GM21723 (cell line): Measurements from ENCODE around the gene RAD51B.

Source experiments
- ATAC-seq: cut with Tn5 transposase; IDR thresholded peaks from one replicate; pipeline ENCODE4 v1.9.1; 2021; ENCODE audit warnings: mild to moderate bottlenecking, moderate library complexity; ENCODE audit not compliant: unreplicated experiment

Gene RAD51B

DNA sequence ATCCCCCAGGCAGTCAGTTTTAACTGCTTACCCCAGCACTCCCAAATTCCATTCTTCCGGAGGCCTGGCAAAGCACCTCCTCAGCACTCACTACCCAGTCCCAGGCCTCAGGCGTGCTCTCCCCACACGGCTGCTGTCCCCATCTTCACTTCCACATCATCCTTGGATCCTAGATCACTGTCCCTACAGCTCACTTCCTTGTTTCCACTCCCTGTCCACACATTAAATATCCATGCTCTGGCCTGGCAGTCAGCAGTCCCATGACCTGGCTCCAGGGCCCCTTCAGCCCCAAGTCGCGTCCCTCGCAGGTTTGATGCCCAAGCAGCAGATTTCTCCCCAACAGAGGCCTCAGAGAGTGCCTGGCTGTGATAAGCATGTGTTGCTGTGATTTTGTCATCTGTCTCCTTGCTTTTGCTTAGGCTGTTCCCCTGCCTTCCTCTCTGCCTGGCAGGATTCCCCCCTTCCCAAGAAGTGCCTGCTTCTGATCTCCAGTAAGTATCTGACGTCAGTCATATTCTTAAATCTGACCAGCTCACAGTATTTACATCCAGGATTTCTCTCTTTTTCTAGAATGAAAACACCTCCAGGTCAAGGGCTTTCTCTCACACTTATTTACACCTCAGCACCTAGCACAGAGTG is 731.6 kb downstream of the RAD51B start:
- ATAC-seq: no peak

DNA sequence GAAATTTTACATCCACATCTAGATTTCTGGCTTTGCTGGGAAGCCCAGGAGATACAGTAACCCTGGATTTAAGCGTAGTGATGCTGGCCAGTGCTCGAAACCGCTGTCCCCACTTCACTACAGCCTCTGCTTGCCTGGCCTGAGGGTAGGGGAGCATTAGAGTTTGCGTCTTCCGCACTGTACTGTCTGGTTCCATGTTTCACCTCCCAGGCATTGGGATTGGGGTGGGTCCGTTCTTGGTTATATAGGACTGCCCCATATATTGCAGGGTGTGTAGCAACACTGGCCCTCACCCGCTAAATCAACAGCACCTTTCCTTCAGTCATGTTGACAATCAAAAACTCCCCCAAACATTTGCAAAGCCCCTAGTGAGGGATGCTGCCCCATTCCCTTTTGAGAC is 732.5 kb downstream of the RAD51B start:
- ATAC-seq: no peak

DNA sequence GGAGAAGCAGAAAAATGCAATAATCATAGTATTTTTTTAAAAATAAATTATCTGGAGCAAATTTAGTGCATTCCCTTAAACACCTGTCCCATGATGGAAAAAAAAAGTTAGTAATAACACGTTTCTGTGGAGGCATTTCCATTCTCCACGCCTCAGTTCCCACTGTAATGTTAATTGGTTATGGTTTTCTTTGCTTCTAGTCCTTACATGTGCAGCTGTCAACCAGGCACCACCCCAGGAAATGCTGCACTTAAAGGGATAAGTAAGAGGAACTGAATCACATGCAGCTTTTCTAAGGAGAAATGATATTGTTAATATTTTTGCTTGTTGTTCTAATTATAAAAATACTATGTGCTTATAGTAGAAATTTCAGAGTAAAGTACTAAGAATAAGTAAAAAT is 733.0 kb downstream of the RAD51B start:
- ATAC-seq: no peak

DNA sequence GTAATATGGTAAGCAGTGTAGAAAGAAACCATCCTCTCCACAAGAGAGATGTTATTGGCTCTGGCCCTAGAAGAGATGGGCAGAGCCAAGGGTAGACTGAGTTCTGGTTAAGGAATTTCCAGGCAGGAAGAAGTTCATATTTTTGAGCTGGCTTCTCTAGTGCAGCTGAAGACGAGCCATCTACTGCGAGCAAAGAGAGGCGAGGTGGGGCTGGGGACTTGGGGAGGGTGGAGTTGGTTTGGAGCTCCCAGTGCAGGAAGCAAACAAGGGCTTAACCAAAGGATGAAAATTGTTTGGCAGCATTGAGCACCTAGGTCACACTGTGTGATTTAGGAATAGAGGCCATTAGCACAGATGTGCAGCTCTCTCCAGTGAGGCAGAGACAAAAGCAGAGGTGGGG is 733.7 kb downstream of the RAD51B start:
- ATAC-seq: no peak

DNA sequence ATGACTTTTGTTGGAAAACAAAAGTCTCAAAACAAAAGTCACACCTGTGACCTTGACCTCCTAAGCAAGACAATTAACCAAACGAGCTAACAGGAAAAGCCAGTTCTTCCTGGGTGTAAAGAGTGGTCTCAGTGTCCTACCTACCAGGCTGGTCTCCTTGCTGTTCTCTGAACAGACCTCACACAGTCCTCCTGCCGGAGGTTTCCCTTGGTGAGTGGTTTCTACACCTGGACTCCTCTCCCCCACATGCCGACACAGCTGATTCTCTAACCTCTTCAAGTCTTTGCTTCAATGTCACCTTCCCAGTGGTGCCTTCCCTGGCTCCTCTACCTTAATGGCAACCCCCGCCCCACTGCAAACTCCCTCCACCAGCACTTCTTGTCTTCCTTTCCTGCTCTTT is 734.7 kb downstream of the RAD51B start:
- ATAC-seq: no peak

DNA sequence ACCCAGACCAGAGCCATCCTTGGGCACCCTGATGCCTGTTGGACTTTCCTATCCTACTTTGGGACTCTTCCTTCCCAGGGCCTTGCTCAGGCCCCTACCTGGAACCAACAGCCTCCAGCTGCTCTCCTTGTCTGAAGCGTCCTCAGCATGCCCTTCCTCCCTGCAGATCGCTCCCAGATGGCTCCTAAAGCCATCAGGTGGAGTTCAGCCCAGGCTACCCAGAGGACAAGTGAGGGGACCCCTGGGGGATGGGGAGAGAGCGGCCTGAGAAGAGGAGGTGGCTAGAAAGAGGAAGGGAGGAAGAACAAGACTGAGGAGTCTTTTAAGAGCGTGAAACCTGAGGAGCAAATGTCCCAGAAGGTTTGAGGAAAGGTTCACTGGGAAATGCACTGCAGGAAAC is 736.7 kb downstream of the RAD51B start:
- ATAC-seq: no peak

DNA sequence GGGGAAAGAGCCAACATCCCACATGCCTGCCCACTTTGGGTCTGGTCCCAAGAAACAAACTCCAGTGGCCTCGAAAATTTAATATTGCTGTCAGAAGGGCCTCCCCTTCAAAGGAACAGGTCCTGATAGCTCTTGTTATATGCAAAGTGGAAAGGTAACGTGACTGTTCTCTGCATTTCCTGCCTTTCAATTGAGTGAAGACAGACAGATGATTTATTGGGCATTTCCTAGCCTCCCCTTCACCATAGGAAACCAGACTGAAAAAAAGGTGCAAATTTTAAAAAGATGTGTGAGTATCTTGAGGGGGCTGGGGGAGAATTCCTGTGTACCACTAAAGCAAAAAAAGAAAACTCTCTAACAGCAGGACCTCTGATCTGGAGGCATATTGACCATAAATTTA is 738.1 kb downstream of the RAD51B start:
- ATAC-seq: no peak

DNA sequence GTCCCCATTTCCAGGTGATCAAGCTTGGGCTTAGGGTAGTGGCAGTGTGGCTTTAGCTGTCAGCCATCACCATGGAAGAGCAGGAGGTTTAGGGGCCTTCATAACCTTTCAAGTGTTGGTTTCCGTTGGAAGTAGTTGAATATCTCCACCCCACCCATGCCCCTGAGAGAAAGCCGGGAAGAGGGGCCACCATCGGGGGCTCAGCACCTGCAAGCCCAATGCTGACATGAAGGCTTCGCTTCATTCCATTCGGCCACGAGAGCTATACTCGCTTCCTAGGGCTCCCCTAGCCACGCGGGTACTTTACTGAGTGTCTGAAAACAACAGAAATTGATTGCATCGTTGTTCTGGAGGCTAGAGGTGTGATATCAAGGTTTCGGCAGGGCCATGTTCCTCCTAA is 738.5 kb downstream of the RAD51B start:
- ATAC-seq: no peak

DNA sequence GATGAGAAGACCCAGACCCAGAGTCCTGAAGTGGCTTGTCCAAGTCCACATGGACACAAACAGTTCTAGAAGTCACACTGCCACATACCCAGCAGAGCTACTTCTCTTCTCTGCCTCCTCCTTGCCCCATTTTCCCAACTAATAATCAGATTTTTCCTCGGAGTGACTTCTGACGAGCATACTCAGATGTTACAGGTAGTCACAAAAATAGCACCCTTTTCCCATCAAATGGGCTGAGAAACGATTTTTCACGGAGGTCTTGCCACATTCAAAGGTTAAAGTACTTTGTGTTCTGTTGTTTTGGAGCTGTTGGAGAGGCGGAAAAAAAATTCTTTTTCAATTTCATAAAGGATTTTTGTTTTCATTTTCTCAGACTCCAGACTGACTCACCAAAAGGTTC is 740.4 kb downstream of the RAD51B start:
- no peak for ATAC-seq

DNA sequence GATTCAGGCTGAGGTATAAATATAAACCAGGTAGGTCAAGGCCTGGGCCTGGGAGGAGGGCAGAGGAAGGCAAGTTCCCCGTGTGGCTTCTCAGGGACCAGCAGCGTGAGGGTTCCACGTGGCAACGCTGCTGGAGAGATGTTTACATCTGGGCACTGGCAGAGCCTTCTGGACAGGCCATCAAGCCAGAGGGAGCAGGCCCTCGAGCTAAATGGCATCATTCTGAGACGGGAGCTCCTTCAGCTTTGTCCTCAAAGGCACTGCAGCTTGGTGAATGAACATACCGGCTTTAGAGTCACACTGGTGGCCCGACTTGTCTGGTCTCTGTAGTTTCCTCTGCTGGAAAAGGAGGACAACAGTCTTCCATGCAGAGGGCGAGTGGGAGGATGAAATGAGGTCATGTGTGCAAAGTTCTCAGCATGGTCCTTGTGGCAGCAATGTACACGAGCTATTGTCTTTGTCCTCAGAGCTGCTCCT is 742.0 kb downstream of the RAD51B start:
- ATAC-seq: no peak

DNA sequence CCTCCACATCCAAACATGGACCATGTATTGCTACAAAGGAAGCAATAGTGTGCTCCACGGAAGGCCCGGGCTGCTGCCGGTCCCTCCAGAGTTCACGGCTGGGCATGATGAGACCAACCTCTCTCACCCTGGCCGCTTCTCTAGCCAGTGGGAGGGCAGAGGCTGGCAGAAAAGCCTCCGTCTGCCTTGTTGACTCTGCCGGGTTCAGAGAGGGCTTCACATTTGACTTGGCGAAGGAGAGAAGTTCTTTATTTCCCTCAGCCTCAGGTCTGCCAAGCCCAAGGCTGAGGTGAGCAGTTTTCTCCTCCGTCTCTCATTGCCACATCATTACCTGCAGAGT is 743.3 kb downstream of the RAD51B start:
- no peak for ATAC-seq

DNA sequence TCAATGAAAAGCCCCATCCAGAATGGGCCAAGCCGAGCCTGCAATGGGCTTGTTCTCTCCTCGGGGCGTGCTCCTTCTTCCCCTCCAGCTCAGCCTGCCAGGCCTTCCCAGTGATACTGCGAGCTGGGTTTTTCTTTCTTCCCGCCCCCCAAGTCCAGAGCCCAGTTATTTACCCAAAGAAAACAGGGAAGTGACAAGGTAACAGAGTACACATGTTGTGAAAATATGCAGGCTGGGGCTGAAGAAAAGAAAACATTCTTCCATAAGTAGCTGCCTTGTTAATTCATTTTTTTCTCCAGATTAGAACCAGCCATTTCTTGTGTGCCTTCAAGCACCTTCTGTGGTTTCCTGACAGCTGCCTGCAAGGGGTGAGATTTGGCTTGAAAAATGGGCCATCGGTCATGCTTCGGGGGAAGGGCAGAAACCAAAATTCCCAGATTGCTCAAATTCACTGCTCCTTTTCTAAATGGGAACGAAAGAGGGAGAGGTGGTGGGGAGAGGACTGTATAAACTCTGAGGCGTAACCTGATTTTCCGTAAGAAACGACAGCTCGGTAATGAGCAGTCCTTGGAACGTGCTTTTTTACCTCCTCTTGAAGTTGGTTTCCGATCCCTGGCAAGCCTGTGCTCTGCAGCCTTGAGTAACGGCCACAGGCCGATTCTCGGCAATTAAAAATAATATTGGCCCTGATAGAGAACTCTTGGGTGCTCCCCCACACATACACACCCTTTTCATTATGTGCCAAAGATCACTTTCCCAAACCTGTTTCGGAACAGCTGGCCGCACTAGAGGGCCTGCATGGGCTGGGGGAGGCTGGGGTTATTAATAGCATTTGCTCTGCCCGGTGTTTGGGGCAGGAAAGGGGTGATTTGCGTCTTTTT is 743.9 kb downstream of the RAD51B start:
- ATAC-seq: no peak

DNA sequence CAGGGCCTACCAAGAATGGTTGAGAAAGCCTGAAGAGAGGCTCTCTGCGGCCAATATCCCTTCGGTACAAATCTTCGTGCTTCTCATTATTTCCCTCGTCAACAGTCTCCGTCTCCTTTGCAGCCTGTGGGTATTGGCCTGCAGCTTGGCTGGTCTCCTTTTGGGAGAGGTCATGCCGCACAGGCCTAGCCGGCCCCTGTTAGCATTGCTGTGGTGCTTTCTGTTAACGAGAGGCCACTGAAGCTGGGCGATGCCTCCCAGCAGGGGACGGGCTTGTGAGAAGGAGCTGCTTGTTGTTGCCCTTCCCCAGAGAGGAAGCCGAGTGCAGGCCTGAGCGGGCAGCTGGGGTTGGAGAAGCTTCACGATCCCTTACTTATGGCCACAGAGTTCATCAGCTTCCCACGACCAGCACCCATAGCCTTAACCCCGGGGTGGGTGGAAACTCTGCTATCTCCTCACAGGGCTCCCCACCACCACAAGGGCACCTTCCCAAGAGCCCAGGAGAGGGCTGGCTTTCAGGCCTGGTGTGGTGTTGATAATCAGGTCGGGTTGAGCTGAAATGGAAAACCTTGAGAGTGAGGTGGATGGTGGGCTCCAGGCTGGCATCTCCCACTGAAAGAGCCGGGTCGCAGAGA is 744.7 kb downstream of the RAD51B start:
- ATAC-seq: no peak

DNA sequence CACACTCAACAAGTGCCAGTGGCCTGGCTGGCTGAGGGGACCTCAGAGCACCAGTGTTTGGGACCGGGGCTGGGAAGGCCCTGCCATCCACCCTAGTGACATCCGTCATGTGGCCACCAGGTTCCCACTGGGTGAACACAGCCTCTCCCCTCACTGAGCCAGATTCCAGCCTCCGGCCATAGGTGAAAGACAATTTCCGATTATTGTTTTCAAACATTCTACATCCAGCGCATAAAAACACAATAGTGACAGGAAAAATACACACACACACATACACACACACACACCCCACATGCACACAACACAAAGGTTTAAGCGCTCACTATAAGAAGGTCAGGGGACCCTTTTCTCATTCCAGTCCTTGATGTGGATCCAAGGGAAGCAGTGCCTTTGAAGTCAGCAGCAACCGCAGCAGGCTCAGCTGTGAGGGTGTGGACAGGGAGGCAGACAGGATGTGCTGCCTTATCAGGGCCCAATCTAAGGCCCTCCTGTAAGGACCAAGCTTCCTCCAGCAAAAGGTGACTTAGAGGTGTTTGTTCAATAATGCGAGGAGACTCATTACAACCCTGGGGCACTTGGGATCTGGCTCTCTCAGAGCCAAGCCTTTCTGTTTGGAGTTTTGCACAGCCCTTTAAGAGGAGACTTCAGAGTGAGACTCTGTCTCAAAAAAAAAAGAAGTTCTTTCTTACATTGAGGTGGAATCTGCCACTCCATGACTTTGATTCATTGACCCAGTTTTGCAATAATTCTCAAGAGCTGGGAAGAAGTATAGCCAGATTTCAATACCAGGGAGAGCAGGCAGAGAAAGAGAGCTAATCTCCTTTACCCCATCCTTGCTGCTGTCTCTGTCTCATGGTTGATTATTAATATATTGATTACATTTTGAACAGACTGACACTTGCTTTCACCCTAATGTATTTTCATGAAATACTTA is 745.5 kb downstream of the RAD51B start:
- no peak for ATAC-seq

DNA sequence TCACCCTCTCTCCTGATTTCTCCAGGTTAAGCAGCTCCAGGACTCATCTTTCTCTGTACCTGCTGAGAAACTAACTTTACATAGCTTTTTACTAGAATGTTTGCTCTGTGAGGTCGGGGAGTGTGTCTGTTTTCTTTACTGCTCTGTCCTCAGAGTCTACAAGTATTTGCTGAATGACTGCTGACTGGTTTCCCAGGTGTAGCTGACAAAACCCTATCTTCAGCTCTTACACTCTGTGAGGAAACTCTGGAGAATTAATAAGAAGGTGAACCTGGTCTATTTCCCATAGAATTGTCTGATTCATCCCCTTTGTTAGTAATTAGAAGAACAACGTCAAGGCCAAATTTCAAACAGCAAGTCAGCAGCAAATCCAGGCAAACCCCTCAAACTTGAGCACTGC is 746.5 kb downstream of the RAD51B start:
- ATAC-seq: no peak

DNA sequence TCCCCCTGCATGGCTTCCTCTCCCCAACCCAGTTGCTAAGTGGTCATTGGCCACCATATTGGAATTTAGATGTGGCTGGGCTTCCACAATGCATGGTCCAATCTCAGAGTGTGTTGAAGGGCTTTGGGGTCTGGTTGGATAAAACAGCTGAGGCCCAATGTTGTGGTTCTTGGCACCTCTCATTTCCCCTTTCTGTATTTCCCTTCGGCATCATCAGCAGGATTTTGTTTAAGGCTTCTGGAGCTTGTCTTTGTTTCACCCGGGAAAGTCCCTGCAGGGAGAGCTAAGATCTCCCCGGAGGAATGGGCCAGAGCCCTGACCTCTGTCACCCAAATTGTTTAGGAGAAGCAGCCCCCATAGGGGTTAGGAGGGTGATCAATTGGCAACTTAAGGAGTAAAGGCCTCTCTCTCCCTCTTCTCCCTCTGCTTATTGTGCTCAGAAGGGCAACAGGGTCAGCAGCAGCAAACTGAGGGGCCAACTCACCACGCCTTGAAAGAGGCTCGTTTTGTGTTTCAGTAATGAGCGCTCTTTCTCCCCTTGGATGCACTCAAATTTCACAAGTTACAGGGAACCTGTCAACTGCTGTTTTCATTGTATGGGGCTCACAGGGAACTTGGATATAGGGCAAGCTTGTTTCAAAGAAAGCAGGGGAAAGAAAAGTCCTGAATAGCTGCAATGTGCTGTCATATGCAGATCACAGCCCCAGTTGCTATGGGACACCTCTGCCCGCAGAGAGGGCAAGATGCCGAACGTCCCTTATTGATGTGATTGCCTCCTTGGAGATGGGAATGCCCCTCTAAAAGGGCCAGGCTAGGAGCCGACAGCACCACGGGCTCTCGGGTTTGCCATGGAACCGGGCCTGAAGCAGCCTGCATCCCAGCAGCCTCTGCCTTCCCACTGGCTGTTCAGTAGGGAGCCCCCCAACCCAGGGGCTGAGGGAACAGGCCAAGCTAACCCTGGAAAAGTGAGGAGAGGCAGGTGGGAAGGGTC is 749.6 kb downstream of the RAD51B start:
- ATAC-seq: no peak

DNA sequence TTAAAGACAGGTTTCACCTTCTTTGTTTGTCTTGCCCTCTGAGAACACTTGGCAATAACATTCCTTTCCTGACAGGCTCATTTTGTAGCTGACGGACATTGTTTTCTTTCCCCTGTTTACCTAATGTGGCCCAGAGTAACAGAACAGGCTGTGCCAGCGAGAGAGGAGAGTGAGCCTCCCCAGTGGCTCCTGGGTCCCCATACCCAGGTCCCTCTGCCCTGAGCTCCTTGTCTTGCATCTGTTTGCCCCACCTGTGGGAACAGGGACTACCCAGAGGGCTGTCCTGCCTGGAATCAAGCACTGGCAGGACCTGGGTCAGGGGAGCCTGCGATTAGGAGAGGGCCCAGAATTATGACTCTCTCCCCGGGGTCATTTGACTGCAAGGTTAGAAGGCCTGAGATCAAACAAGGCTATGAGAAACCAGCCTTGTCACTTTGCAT is 750.4 kb downstream of the RAD51B start:
- no peak for ATAC-seq

DNA sequence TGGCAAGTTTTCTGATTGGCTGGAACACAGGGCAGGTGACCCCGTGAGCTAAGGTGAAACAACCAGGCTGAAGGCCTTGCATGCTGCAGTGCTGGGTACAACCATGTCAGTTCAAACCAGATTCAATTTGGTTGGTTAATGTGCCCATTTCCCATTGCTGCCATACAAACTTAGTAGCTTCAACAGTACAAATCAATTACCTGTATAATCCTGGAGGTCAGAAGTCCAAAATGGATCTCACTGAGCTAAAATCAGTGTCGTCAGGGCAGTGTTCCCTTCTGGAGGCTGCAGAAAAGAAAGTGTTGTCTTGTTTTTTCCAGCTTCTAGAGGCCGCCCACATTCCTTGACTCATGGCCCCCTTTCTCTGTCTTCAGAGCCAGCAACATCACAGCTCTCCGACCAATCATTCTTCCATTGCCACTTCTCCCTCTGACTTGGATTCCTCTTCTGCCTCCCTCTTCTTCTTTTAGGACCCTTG is 751.6 kb downstream of the RAD51B start:
- ATAC-seq: no peak

DNA sequence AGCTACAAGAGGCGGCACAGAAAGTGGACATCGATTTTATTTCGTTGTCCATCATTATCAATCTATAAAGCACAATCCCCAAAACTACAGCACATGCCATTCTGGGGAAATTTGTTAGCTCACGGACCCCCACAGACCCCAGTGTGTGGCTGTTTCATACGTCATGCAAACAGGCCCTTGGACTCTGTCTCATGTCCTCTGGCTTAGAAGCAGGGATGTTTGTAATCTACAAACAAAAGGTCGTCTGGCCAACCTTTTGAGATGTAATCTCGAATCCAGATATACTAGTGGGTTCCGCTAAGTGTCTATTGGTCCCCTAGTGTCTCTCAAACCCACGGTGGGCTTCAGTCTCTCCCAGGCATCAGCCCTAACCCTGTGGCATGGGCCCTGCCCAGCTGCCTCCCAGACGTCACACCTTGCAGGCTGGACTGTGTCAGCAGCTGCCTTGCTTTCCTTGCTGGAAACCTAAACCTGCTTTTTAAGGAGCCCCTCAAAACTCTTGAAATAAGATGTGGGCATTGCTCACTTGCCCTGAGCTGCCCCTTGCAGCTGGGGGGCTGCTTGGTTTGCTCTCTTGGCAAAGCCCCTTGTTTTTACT is 752.4 kb downstream of the RAD51B start:
- ATAC-seq: no peak
